NCI-H146 treated with DMSO at 0.1 percent for 48 hours (cell line): ENCODE measurements around the gene ACTL10.
A peak's percentile ranks its signal among the peaks of the same experiment; 100 is the strongest.

Source experiments
- DNase-seq: peaks from one replicate; lab custom pipeline; 2025; ENCODE audit not compliant: unreplicated experiment; lab: John Stamatoyannopoulos, UW

ACTL10 gene

DNA sequence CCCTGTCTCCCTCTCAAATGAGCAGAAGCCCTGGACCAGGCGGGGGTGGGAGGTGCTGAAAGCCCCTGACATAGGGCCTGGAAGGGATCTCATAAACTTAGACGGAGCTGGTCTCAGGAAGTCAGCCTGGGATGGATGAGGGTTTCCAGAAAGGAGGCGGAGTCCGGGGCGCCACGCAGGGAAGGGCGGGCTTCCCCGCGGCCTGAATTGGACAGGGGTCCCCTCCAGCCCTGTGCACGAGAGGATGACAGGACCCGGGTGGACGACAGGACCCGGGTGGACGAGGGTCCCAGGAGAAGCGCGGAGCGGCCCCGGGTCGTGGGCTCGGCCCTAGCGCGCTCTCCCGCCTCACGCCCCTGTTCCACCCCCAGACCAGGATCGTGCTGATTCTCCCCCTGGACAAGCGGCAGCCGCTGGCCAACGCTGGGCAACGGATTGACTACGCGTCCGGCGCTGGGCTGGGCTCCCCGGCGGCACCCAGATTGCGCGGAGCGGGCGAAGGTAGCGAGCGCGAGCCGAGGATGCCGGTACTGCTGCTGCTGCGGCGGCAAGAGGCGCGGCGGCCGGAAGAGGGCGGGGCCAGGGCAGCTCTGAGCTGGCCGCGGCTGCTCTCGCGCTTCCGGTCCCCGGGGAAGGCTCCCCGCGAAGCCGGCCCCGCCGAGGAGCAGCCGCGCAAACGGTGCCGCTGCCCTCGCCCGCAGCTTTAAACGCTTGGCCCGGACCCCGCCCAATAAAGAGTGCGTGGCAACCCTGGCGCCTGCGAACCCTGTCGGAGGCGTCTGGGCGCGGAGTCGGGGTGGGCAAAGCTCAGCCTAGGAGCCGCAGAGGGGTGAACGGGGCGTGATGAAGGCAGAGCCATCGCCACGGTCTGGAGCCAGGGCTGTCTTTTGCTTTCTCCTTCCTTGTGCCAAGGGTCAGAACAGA lies 3.3 kb upstream of the ACTL10 start:
- peak; percentile 84 for DNase-seq

GRCh38 chr20:33664085-33664761 lies 2.5 kb upstream of the ACTL10 start:
- no peak for DNase-seq

DNA sequence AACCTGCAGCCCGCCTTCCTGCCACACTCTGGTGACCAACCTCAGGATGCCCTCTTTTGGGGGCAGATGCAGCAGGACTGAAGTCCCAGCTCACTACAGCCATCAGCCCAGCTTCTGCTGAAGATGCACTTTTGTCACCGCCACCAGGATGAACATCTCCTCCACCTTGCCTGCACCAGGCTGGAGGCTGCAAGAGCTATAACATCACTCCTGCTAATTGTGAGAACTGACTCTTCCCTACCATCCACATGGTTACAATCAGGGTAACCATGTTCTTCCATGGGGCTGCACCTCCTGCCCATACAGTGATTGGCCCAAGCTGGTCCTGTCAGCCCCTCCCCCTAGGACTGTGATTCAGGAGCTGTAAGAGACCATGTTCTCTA lies 2.0 kb upstream of the ACTL10 start:
- DNase-seq: no peak

DNA sequence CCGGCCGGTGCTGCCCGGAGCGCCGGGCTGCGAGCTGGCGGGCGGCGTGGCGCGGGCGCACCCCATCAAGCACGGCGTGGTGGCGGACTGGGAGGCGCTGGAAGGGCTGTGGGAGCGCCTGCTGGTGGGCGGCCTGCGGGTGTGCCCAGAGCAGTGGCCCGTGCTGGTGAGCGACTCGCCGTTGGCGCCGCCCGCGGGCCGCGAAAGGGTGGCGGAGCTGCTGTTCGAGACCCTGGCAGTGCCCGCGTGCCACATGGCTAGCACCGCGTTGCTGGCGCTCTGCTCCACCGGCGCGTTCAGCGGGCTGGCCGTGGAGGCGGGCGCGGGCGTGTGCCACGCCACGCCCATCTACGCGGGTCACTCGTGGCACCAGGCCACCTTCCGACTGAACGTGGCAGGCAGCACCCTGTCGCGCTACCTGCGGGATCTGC lies 517 bp downstream of the ACTL10 start:
- DNase-seq: no peak

DNA sequence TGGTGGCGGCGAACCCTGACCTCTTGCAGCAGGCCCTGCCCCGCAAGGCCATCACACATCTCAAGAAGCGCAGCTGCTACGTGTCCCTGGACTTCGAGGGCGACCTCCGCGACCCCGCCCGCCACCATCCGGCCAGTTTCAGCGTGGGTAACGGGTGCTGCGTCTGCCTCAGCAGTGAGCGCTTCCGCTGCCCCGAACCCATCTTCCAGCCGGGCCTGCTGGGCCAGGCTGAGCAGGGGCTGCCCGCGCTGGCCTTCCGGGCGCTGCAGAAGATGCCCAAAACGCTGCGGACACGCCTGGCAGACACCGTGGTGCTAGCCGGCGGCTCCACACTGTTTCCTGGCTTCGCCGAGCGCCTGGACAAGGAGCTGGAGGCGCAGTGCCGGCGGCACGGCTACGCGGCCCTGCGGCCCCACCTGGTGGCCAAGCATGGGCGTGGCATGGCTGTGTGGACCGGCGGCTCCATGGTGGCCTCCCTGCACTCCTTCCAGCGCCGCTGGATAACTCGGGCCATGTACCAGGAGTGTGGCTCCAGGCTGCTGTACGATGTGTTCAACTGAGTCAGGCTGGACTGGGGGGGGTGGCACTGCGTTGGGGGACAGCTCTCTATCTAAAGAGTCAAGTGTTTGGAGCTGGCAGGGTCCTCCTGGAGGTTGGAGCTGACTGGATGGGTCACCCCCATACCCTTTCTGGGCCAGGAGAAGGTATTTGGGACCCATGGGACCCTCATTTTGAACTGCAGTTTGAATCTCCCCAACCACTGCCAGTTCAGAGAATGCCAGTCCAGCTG lies 1.1 kb downstream of the ACTL10 start:
- DNase-seq: peak; percentile 17

DNA sequence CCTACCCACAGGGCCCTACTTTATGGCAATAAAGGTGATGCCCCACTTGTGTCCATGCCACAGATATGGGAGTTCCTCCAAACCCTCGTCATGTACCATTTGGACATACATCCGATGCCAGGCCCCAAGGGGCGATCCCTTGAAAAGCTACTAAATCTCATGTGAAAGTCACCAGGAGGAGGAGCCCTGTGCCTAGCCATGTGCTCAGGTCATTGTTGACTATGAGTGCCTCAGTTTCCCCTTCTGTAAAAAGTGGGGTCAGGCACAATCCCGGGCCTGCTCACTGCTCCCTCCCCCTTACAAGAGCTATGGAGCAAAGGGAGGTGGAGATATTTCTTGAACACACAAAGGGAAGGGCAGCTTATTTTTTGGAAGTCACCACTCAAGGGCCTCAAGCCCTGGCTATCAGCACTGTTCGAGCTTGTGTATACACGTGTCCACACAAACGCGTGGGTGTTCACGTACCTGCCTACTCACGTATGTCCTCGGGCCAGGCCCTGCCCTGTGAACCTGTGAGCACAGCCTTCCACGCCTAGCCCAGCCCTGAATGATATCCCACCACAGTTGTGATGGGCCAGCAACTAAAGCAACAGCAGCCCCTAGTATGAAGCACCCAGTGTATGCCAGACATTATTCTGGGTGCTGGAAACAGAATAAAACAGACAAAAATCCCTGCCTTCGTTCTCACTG lies 1.9 kb downstream of the ACTL10 start:
- no peak for DNase-seq

GRCh38 chr20:33669224-33669623 lies 2.5 kb downstream of the ACTL10 start:
- no peak for DNase-seq

DNA sequence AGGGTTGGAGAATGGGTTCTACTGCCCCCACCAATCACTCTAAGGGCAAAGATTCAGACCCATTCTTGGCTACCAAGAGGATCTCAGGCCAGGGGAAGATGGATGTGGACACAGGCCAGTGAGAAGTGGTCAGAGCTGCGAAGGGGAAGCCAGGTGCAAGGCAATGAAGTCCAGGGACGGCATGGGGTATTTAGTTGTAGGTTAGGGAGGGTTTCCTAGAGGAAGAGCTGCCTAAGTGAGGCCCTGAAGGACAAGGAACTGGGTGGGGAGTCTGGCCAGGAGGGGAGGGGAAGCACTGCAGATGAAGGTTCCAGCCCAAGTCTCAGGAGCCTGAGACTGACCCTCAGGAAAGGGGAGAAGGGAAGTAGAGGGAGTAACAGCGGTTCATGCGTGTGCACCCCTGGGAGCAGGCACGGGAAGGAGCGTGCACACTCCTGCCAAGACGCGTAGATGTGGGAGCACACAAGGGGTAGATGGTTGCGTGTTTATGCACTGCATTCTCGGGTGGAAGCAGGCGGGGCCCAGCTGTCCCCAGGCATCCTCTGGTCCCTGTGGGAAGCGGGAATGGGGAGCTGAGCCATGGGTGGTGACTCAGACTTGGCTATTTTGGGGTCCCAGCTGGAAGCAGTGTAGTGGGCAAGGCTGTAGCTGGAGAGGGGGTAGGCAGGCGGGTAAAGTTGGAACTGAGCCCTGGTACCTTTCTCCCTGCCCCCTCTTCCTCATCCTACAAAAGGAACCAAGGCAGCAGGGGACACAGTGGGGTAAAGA lies 3.3 kb downstream of the ACTL10 start:
- no peak for DNase-seq

GRCh38 chr20:33670715-33671499 lies 4.2 kb downstream of the ACTL10 start:
- DNase-seq: no peak

- no peak for DNase-seq
These were observed 5.0 kb downstream of the ACTL10 start for GRCh38 chr20:33671573-33672288.

GRCh38 chr20:33672426-33673113 lies 5.8 kb downstream of the ACTL10 start:
- DNase-seq: peak; percentile 94

DNA sequence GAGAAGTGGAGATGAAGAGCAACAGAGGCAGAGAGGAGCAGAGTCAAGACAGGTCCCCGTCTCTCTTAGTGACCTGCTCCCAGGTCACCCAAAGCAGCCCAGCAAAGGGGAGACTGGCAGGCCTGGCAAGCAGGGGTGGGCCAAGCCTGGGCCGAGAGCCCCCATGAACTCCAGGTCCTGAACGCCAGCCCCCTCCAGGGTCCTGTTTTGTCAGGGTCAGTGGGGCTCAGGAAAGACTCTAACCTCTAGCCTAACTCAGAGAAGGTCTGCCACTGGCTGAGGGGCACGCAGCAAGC lies 6.3 kb downstream of the ACTL10 start:
- DNase-seq: no peak

GRCh38 chr20:33673410-33674293 lies 6.9 kb downstream of the ACTL10 start:
- DNase-seq: peak; percentile 54

GRCh38 chr20:33674294-33675135 lies 7.8 kb downstream of the ACTL10 start, which contains the start of gene NECAB3:
TSS of gene NECAB3 (minus strand) at chr20:33674428. CDS start at chr20:33674352, 76 bp downstream.
- DNase-seq: peak; percentile 54

GRCh38 chr20:33675136-33675959 lies 8.6 kb downstream of the ACTL10 start:
- DNase-seq: peak; percentile 16
